Umbilical cord (tissue), 2 donors: ENCODE measurements around the gene CCR3. TPM values are rescaled to one million over a fixed set of nuclear protein-coding genes. Genes with fewer than 3 reads are reported as not detected.
"Not testable (repeated sequence)": the region's sequence is repeated elsewhere in the genome, so short reads cannot be mapped to it uniquely, and the experiment has no call there.

ENCODE experiments used
- DNase-seq: peaks from one replicate; pipeline ENCODE4 v3.0.0-alpha.2; 2015; ENCODE audit warnings: low spot score
- total RNA-seq: library from RNA; depleted of rRNA; stranded (reverse); fragments of >200 nt; gene quantifications from one replicate; pipeline ENCODE4 v1.2.3, GENCODE V29; 2014; ENCODE audit warnings: low replicate concordance; ENCODE audit not compliant: insufficient read depth

Gene CCR3
- total RNA-seq, result 41.7 TPM

DNA sequence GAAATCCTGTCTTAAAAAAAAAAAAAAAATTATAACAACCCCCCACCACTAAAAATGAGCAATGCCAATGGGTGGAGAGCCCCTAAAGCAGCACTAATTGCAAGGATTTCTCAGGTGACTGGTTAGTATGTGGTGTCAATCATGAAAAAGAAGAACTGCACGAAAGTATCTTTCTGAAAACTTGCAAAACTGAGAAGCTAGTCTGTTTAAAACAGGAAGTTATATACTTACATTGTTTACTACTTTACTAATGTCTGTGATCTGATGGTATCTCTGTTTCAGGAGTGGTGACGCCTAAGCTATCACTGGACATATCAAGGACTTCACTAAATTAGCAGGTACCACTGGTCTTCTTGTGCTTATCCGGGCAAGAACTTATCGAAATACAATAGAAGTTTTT lies at the start of gene CCR3:
TSS of gene CCR3 (plus strand) at position 341 of the 400 bp plus-strand sequence. CDS start 22,699 bp downstream, outside the sequence.
- DNase-seq, result no peak

DNA sequence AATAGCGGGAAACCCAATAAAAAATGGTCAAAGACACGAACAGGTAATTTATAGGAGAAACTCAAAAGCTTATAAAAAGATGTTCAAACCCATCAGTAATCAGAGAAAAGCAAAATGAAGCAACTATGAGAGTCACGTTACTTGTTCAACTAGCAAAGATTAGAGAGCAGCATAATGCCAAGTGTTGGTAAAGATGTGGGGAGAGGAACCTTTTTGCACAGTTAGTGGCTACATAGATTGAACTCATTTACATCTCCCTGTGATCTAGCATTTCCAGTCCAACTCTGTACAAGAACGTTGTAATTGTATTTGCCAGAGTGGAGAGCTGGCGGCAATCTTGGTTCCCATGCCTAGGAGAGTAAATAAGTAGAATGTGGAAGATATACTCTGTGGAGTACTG lies 49.3 kb upstream of the CCR3 start:
- no peak for DNase-seq

DNA sequence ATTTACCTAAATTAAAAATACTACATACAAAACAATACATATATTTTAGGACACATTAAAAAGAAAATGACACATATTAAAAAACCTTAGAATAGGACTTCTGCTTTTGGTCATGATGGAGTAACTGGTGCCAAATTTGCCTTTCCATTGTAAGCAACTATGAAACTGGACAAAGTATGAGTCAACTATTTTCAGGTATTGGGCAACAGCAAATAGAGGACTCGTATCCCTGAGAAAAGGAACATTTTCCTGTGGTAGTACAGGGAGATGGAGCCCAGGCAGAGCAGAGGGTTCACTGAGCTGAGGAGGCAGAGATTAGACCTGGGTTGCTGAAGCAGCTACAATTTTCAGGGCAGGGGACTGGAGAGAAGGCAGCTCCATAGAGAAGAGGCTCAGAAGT lies 48.8 kb upstream of the CCR3 start:
- no peak for DNase-seq

DNA sequence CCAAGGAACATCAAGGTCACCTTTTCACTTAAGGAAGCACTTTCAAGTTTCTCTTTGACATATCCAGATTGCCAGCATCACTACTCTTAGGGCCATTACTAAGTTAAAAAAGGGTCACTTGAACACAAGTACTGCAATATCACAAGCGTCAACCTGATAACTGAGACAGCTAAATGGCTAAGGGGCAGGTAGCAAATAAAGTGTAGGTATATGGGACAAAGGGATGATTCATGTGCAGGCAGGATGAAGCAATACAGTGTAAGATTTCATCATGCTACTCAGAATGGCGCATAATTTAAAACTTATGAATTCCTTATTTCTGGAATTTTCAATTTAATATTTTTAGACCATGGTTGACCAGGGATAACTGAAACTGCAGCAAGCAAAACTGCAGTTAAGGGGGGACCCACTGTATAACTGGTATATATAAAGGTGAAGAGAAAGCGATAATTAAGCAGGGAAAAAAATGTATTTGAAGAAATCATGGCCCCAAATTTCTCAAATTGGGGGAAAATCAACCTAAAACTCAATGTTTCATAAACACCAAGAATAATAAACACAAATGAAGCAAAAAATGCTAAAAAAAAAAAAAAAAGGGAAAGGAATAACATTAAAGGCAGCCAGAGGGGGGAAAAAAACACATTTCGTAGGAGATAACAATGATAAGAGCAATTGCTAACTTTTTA lies 47.2 kb upstream of the CCR3 start:
- no peak for DNase-seq

DNA sequence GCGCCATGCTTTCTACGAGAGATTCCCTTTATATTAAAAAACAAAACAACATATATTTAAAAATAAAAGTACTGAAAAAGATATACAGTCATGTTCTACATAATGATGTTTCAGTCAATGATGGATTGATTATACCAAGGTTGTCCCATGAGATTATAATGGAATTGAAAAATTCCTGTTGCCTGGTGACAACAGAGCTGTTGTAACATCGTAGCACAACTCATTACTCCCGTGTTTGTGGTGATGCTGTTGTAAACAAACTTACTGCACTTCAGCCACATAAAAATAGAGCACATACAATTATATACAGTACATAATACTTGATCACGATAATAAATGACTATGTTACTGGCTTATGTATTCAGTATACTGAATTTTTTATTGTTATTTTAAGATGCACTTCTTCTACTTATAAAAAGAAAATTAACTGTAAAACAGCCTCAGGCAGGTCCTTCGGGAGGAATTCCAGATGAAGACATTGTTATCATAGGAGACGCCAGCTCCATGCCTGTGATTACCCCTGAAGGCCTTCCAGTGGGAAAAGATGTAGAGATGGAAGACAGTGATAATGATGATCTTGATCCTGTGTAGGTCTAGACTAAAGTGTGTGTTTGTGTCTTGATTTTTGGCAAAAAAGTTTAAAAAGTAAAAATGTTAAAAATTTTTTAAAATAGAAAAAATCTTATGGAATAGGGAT lies 45.9 kb upstream of the CCR3 start:
- DNase-seq, result no peak

DNA sequence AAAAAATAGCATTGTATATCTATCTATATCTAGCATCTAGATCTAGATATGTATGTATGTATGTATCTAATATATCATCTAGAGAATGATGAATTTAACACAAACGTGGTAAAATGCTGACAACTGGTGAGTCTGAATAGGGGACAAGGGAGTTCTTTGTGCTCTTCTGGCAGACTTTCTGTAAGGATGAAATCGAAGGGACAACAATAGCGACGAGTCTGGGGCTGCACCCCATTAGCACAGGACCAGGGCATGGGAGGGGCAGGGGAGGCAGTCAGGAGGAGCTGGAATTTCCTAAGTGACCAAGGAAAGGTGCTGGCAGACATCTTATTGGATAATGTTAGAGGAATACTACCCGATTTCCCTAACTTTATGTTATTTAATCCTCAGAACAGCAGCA lies 42.0 kb upstream of the CCR3 start:
- DNase-seq, result no peak

DNA sequence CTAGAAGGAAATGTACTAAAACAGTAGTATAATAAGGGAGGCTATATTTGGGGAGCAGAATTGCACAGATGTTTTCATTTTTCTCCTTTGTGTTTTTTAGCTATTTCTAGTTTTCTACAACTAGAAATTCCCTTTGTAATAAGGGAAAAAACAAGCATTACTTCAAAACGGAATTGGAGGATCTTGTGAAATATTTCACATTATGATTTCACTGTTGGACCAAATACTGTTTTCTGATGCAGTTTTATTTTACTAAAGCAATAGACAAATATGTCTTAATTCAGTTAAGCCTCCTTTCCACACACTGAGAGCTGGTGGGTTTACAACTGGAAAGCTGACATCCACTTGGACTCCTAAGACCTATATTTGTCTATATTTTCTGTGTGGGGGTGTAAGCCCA lies 41.5 kb upstream of the CCR3 start:
- DNase-seq, result no peak

DNA sequence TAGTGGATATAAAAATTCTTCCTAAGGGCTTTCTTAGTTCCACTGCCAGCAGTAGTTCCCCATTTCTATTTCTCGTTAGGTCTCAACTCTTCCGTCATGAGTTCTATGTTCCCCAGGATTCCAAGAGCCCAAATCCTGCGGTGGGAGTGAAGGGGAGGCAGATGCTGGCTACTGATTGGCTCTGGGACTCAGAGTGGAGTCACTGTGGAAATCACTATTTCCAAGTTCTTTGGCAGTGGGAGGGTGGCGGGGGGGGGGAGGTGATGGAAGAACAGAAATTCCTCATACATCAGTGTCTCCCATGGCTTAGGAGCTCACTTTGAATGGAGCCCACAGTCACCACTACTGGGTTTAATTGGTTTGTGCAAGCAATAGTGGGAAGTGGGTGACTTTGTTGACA lies 39.7 kb upstream of the CCR3 start:
- DNase-seq, result no peak

DNA sequence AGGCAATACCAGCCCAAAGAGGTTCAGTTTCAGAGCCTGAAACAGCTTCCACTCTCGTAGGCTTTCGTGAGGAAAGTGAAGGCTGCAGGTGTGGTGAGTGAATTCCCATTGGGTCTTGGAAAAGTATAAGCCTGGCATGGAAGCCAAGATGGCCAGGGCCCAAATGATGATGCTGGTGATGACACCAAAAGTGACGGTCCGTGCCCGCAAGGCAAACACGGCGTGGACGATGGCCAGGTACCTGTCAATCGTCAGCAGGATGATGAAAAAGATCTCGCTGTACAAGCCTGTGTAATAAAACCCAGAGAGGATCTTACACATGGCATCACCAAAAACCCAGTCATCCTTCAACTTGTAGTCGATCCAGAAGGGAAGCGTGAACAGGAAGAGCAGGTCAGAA lies 38.6 kb upstream of the CCR3 start:
- no peak for DNase-seq

DNA sequence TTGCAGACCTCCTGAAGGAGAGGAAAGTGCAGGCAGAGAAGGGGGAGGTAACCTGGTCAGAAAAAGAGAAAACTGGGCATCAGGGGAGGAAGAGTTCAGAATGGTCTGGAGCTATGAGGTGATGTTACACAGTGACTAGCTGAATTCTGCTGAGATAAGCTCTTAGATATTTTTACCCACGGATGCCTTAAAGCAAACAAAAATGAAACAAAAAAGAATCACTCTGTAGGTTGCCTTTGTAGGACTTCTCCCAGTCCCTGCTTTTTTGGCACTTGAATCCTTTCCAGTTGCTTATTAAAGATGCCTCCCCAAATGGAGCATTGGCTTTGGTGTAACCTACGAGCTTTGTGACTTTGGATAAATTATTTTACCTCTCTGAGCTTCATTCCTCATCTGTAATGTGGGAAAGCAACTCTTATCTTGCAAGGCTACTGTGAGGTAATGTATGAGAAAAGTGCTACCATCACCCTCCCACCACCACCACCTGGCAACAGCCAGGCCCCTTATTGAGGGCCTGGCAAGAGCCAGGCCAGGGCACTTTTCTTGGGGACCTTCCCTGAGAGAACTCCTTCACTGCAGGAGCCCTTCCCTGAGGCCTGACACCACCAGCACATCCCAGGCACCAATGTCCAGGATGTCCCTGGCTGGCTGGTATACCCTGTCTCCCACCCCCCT lies 36.8 kb upstream of the CCR3 start:
- no peak for DNase-seq

DNA sequence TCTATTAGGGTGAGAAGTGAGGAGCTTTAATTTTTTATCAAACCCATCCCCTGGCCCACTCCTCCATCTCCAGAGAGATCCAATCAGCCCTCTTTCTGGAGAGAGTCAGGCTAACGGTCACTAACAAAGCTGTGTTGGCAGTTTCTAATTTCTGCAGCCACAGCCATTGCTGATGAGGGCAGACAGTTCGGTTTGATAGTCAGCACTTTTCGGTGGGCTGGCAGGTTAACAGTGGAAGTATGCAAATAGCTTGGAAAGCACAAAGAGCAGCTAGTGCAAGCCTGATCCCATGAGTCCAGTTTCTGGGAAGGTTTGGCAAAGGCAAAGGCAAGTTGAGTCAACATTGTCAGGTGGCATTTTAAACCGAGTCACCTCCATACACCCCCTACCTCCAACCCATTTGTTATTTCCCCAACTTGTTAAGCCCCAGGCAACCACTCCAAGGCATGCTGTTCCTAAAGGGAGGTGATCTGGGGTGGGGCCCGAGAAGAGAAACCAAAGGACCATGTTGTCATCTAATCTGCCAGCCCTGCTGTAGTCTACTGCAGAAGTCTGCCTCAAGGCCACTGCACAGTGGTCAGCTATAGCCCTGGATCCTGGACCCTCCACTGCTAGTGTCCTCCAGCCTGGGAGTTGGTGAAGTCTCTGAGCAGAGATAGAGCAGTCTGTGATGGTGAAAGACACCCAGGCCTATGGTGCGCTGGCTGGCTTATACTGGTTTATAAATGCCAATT lies 35.8 kb upstream of the CCR3 start:
- DNase-seq, result no peak

DNA sequence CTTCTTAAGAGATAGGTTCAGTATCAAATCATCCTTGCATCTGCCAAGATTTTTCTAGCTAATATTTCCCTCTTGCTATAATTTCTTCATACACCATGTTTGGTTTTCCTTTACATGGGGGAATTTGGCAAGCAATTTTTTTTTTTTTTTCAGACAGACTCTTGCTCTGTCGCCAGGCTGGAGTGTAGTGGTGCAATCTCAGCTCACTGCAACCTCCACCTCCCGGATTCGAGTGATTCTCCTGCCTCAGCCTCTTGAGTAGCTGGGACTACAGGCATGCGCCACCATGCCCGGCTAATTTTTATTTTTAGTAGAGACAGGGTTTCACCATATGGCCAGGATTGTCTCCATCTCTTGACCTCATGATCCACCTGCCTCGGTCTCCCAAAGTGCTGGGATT lies 34.7 kb upstream of the CCR3 start:
- not testable (repeated sequence) for DNase-seq

DNA sequence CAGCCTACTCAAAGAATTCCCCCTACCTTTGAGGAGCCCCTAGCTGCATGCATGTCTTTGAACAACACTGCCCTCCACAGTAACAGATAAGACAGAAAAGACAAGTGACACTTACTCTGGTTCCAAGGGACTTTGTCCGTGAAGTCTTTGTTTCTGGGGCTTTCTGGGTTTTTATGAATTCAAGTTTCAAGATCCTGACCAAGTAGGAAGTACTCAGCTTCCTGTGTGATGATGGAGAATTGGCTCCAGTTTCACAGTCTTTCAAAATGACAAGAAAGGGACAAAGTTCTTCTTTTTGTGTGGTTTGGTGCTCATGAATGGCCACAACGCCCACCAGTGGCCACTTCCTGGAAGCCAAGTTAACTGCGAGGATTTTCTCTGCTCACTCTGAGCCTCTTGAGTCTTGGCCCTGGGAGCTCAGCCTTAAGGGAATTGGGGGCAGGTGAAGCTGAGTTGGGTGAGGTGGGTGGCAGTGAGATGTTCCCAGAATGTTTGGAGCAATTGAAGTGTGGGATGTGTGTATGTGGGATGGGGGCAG lies 34.0 kb upstream of the CCR3 start, which contains the start of gene CCR1:
TSS of gene CCR1 (minus strand) at position 147 of the 538 bp plus-strand sequence. CDS start 4,000 bp downstream, outside the sequence.
- DNase-seq, result peak; percentile 44

DNA sequence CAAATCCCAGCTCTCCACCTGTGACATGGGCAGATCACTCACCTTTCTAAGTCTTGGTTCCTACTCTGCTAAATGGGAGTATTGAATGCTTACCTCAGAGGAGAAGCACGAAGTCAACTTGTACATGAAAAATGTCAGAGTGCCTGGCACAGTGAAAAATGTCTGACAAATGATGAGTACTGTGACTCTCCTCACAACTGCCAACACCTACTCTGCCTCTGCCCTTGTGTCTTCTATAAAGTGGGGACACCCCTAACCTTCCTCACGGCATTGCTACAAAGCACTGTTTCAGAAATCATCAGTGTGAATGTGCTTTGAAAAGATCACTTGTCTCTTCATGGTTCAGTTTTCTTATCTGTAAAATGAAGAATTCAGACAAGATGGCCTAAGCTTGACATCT lies 33.2 kb upstream of the CCR3 start:
- no peak for DNase-seq

DNA sequence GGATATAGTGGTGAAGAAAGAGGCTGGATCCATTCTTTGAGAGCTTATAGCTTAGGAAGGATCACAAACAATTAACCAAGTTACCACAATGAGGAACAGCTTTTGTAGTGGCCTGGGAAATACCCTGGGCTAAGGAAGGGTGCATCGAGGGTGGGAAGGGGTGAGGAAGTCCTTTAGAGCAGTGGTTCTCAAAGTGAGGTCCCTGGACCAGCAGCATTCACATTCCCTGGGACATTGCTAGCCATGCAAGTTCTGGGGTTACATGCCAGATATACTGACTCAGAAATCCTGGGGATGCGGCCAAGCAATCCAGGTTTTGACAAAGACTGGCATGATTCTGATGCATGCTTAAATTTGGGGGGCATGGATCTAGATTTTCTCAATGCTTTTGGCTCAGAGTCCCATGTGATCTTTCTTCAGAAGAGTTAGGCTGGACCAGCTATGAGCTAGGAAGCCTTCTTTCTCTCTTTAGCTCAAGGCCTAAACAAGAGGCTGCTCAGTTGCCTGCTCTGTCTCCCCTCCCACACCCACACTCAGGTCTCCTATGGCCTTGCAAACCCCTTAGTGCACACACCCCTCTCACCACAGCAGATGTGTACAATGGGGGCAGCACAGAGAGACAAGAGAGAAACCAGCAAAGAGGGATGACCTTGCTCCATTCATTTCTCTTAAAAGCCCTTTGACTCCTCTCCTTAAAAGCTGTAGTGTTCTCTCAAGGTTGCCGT lies 32.4 kb upstream of the CCR3 start:
- no peak for DNase-seq

DNA sequence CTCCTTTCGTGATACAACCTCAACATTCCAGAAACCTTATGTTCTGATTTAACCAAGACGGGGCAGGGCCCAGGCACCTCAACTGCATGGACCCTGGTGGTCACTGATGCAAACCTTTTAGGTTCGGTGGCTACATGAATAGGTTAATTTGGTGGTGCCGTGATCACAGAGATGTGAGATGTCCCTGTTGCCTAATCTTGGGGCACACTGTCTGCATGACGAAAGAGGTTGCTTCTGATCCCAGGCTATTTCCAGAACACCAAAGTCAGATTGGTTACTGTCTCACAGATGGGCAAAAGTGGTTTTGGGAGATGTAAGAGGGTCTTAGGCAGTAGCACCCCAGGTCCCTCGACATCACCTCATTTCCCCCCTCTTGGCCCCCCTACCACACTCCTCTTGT lies 30.2 kb upstream of the CCR3 start:
- no peak for DNase-seq

DNA sequence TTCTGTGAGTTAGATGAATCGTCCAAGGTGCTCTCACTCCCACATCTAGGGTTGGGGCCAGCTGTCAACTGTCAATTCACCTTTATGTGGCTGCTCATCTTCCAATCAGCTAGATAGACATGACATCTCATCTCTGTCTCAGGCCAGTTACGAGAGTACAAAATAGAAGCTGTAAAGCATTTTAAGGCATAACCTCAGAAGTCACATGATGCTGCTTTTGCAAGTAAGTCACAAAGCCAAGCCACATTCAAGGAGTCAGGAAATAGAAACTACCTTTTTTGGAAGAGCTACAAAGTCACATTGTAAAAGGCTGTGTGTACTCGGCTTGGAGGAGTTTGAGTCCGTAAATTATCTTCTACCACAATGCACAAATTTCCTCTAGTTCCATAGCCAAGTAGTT lies 29.1 kb upstream of the CCR3 start:
- DNase-seq, result no peak

DNA sequence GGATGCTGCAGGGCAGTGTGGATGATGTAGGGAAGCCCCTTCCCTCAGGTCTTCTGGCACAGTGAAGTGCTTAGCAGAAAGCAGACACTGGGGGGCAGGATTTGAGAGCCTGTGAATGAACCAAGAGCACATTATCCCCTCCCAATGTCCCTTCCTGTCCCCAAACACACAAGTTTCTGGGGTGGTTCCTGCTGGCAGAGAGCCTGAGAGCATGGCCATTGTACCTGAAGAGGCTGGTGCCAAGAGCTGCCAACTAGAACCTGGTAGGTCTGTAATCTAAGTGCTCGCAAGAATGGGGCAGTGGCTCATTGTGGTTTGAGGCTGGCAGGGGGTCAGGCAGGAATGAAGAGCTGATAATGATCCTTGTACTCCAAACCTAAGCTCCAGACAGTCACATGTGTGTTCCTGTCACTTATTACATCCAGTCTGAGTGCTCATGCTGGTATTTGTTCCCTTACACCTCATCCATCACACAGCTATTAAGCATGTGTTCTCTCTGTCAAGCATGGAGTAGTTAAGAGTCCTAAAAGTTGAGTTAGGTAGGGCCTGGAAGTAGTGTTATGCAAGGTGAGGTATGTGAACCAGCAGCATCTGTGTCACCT lies 27.4 kb upstream of the CCR3 start:
- no peak for DNase-seq

DNA sequence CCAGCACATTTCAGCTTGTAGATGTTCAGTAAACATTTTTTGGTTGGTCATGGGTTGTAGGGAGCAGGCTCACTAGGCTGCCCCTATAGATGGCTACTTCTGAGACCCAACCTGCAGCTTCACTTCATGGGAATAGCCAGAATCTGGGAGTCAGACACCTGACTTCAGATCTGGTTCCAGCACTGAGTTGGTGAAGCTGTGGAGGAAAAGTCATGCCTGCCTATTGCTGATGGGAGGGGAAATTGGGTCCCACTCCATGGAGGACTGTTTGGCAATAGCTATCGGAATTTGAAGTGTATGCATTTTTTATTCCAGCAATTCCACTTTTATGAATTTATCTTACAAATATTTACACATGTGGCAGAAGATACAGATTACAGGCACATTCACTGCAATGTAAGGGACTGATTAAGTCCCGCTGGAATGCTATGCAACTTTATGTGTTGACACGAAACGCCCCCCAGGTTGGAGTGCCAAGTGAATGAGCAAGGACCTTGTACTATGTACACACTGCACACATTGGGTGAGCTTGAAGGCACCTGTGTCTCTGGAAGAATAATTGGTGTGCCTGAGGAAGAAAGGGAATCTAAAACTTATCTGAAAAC lies 26.3 kb upstream of the CCR3 start:
- DNase-seq, result no peak

DNA sequence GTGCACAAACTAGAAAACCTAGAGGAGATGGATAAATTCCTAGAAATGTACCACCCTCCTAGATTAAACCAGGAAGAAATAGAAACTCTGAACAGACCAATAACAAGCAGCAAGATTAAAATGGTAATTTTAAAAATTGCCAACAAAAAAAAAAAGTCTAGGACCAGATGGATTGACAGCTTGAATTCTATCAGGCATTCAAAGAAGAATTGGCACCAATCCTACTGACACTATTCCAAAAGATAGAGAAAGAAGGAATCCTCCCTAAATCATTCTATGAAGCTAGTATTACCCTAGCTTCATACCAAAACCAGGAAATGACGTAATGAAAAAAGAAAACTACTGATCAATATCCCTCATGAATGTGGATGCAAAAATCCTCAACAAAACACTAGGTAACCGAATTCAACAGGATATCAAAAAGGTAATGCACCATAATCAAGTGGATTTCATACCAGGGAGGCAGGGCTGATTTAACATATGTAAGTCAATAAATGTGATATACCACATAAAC lies 24.0 kb upstream of the CCR3 start:
- no peak for DNase-seq
